KMS-11 (cell line): Measurements from ENCODE around the gene CCBE1.

Source experiments
- H2AFZ ChIP-seq: fragments of 200-600 bp; sonication (generic); 2 replicates; pipeline ENCODE4 v1.6.1; 2016; ENCODE audit warnings: antibody characterized with exemption, mixed run types, low read depth
- H3K27ac ChIP-seq: fragments of 200-600 bp; sonication (generic); 2 replicates; pipeline ENCODE4 v1.6.1; 2016; ENCODE audit warnings: mild to moderate bottlenecking, mixed run types
- H3K27me3 ChIP-seq: fragments of 200-600 bp; sonication (generic); 2 replicates; pipeline ENCODE4 v1.6.1; 2017; ENCODE audit warnings: mild to moderate bottlenecking, low read depth, mixed run types, moderate library complexity; ENCODE audit not compliant: insufficient read depth
- H3K36me3 ChIP-seq: fragments of 200-600 bp; sonication (generic); 2 replicates; pipeline ENCODE4 v1.6.1; 2017; ENCODE audit warnings: mild to moderate bottlenecking, mixed run types; ENCODE audit not compliant: insufficient read depth
- H3K4me1 ChIP-seq: fragments of 200-600 bp; sonication (generic); 2 replicates; pipeline ENCODE4 v1.6.1; 2016; ENCODE audit warnings: mild to moderate bottlenecking, low read depth, mixed run types; ENCODE audit not compliant: poor library complexity, severe bottlenecking
- H3K4me2 ChIP-seq: fragments of 200-600 bp; sonication (generic); 2 replicates; pipeline ENCODE4 v1.7.0; 2016; ENCODE audit warnings: mild to moderate bottlenecking, mixed run types
- H3K4me3 ChIP-seq: fragments of 200-600 bp; sonication (generic); IDR thresholded peaks from 2 replicates; pipeline ENCODE4 v1.6.1; 2017; ENCODE audit warnings: low read depth, low read length, mixed read lengths; ENCODE audit not compliant: insufficient read depth
- H3K79me2 ChIP-seq: fragments of 200-600 bp; sonication (generic); 2 replicates; pipeline ENCODE4 v1.6.1; 2016; ENCODE audit warnings: low read depth, mixed run types; ENCODE audit not compliant: insufficient read depth
- H3K9ac ChIP-seq: fragments of 200-600 bp; sonication (generic); 2 replicates; pipeline ENCODE4 v1.6.1; 2016; ENCODE audit warnings: mild to moderate bottlenecking, mixed run types
- H4K20me1 ChIP-seq: fragments of 200-600 bp; sonication (generic); 2 replicates; pipeline ENCODE4 v1.6.1; 2016; ENCODE audit warnings: mild to moderate bottlenecking, mixed run types; ENCODE audit not compliant: insufficient read depth
- TF ChIP-seq, protein P1 (sequence below): fragments of 200-600 bp; sonication (generic); conservative IDR thresholded peaks from 2 replicates; pipeline ENCODE4 v1.6.1; 2017; ENCODE audit warnings: low read depth, mild to moderate bottlenecking, antibody characterized with exemption, low read length, moderate library complexity, mixed read lengths

CCBE1 gene

DNA sequence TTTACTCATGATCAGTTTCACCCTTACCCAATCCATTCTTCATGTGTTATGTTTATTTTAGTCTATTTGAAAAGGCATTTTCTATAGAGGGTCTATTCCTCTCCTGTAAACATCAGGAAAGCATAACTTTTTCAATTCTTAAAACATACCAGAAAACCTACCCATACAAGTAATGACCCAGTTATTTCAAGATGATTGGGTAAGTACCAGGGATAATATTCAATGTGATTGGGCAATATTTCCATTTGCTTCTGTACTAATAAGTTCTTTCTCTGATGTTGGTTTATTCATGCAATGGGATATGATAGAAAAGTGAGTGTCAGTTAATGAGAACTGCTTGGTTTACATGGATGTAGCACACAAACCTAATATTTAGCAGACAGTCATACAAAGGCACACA is 87.6 kb downstream of the CCBE1 start:
- Histone ChIP-seq H3K9ac (no peak overlapping the region), H3K79me2 (no peaks in the 10 kb centered on the region), H2AFZ (no peak overlapping the region), H3K36me3 (no peaks in the 10 kb centered on the region), H3K4me2 (no peak overlapping the region), H3K4me3 (no peak overlapping the region), H3K4me1 (no peaks in the 10 kb centered on the region), H3K27me3 (no peaks in the 10 kb centered on the region), H4K20me1 (no peaks in the 10 kb centered on the region), H3K27ac (no peak overlapping the region)
- TF ChIP-seq, protein P1, sequence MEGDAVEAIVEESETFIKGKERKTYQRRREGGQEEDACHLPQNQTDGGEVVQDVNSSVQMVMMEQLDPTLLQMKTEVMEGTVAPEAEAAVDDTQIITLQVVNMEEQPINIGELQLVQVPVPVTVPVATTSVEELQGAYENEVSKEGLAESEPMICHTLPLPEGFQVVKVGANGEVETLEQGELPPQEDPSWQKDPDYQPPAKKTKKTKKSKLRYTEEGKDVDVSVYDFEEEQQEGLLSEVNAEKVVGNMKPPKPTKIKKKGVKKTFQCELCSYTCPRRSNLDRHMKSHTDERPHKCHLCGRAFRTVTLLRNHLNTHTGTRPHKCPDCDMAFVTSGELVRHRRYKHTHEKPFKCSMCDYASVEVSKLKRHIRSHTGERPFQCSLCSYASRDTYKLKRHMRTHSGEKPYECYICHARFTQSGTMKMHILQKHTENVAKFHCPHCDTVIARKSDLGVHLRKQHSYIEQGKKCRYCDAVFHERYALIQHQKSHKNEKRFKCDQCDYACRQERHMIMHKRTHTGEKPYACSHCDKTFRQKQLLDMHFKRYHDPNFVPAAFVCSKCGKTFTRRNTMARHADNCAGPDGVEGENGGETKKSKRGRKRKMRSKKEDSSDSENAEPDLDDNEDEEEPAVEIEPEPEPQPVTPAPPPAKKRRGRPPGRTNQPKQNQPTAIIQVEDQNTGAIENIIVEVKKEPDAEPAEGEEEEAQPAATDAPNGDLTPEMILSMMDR = no peak

- H3K27ac ChIP-seq = no peak overlapping the region
- no peaks in the 10 kb centered on the region for H3K36me3 ChIP-seq
- no peaks in the 10 kb centered on the region for H3K27me3 ChIP-seq
- TF ChIP-seq, protein P1 = no peak
- H4K20me1 ChIP-seq = no peaks in the 10 kb centered on the region
- H3K9ac ChIP-seq = no peak overlapping the region
- H2AFZ ChIP-seq = no peak overlapping the region
- H3K79me2 ChIP-seq = no peaks in the 10 kb centered on the region
- no peaks in the 10 kb centered on the region for H3K4me1 ChIP-seq
- H3K4me2 ChIP-seq = no peak overlapping the region
- no peak overlapping the region for H3K4me3 ChIP-seq
Observed at GRCh38 chr18:59607471-59607870, 89.8 kb downstream of the CCBE1 start.

DNA sequence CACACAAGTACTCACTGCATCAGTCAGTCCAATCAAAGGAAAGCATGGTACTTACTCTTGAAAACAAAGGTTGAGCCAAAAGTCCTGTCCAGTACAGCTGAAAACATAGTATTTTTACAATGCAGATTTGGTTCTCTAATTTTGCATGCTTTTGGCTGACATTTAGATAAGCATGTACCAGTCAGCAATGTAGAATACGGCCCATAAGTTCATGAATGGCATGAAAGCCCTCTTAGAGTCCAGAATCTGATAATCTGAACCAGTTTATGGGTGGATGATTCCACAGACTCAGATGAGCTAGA is 90.2 kb downstream of the CCBE1 start:
- Histone ChIP-seq H3K9ac (no peak overlapping the region), H3K4me1 (no peaks in the 10 kb centered on the region)
- TF ChIP-seq, protein P1 = no peak

GRCh38 chr18:59606193-59607077 is 90.8 kb downstream of the CCBE1 start:
- Histone ChIP-seq H3K4me3 (no peak overlapping the region), H3K27ac (no peak overlapping the region), H2AFZ (no peak overlapping the region), H3K4me2 (no peak overlapping the region), H3K36me3 (no peaks in the 10 kb centered on the region), H3K9ac (no peak overlapping the region), H3K4me1 (no peaks in the 10 kb centered on the region), H3K27me3 (no peaks in the 10 kb centered on the region), H3K79me2 (no peaks in the 10 kb centered on the region), H4K20me1 (no peaks in the 10 kb centered on the region)
- TF ChIP-seq, protein P1 = no peak

More for the DNA sequence above, 90.2 kb downstream of the CCBE1 start:
- Histone ChIP-seq H4K20me1 (no peaks in the 10 kb centered on the region), H3K4me2 (no peak overlapping the region), H3K27ac (no peak overlapping the region), H2AFZ (no peak overlapping the region), H3K79me2 (no peaks in the 10 kb centered on the region), H3K4me3 (no peak overlapping the region), H3K27me3 (no peaks in the 10 kb centered on the region), H3K36me3 (no peaks in the 10 kb centered on the region)
